SK-N-MC (cell line): ENCODE results near the gene ICAM2.

Experiments
- DNase-seq: peaks from one replicate; pipeline ENCODE4 v3.0.0-alpha.2; 2011; ENCODE audit warnings: low read depth, low spot score
- H3K27ac ChIP-seq: fragments of 200-600 bp; sonication (generic); 2 replicates; pipeline ENCODE4 v1.5.1; 2016; ENCODE audit warnings: mixed run types
- H3K36me3 ChIP-seq: fragments of 200-600 bp; sonication (generic); 2 replicates; pipeline ENCODE4 v1.6.1; 2017; ENCODE audit warnings: antibody characterized with exemption, low read length, mixed read lengths; ENCODE audit not compliant: insufficient read depth
- H3K4me3 ChIP-seq: fragments of 200-600 bp; sonication (generic); 2 replicates; pipeline ENCODE4 v1.5.1; 2016
- H3K9ac ChIP-seq: fragments of 200-600 bp; sonication (generic); 2 replicates; pipeline ENCODE4 v1.8.0; 2017; ENCODE audit warnings: mixed run types, mixed read lengths; ENCODE audit not compliant: insufficient read length
- H3K9me3 ChIP-seq: fragments of 200-600 bp; sonication (generic); 2 replicates; pipeline ENCODE4 v1.6.1; 2017; ENCODE audit warnings: low read depth, mild to moderate bottlenecking, antibody characterized with exemption, low read length, moderate library complexity, mixed read lengths
- EZH2 ChIP-seq: fragments of 200-600 bp; sonication (generic); IDR thresholded peaks from one replicate; pipeline ENCODE4 v1.6.1; 2017; ENCODE audit warnings: antibody characterized with exemption
- FOXP2 ChIP-seq: optimal IDR thresholded peaks from 2 replicates; pipeline ENCODE3; 2011; ENCODE audit warnings: mild to moderate bottlenecking, moderate library complexity; ENCODE audit not compliant: insufficient read depth; ENCODE audit errors: extremely low read length, control extremely low read depth
- POLR2AphosphoS5 ChIP-seq: IDR thresholded peaks from 2 replicates; pipeline ENCODE4 v1.6.1; 2012; ENCODE audit warnings: mild to moderate bottlenecking, low read depth, low read length, borderline replicate concordance

ICAM2 gene

GRCh38 chr17:63972796-63973195 is 47.6 kb downstream of the ICAM2 start, which contains the start of gene SCN4A:
Gene SCN4A (minus strand): TSS chr17:63972918. CDS start chr17:63972841, 77 bp downstream.
- Histone ChIP-seq H3K4me3 (no peak within 1 kb of the TSS), H3K9ac (no peak within 1 kb of the TSS), H3K36me3 (no peaks in the 10 kb centered on the region), H3K9me3 (no peaks in the 10 kb centered on the region), H3K27ac (no peak within 1 kb of the TSS)
- TF ChIP-seq POLR2AphosphoS5 (no peak), FOXP2 (no peak), EZH2 (no peak)
- DNase-seq, result no peak

- Histone ChIP-seq H3K9ac (no peak overlapping the region), H3K36me3 (no peaks in the 10 kb centered on the region), H3K4me3 (no peak overlapping the region), H3K9me3 (no peaks in the 10 kb centered on the region), H3K27ac (no peak overlapping the region)
- TF ChIP-seq FOXP2 (no peak), POLR2AphosphoS5 (no peak), EZH2 (no peak)
- DNase-seq, result no peak
Observed at GRCh38 chr17:63969278-63969677, 51.2 kb downstream of the ICAM2 start.

- no peak for TF ChIP-seq EZH2
- TF ChIP-seq FOXP2, result no peak
- no peak for TF ChIP-seq POLR2AphosphoS5
- no peak overlapping the region for H3K27ac ChIP-seq
- H3K9me3 ChIP-seq, result no peaks in the 10 kb centered on the region
- H3K4me3 ChIP-seq, result no peak overlapping the region
- no peaks in the 10 kb centered on the region for H3K36me3 ChIP-seq
- no peak for DNase-seq
- H3K9ac ChIP-seq, result no peak overlapping the region
Observed at GRCh38 chr17:63967953-63968352, 52.5 kb downstream of the ICAM2 start.

GRCh38 chr17:63966646-63967264 is 53.7 kb downstream of the ICAM2 start:
- no peaks in the 10 kb centered on the region for H3K9me3 ChIP-seq
- DNase-seq, result no peak
- H3K36me3 ChIP-seq, result no peaks in the 10 kb centered on the region
- H3K4me3 ChIP-seq, result no peak overlapping the region
- H3K27ac ChIP-seq, result no peak overlapping the region
- no peak overlapping the region for H3K9ac ChIP-seq
- TF ChIP-seq FOXP2, result no peak
- no peak for TF ChIP-seq POLR2AphosphoS5
- TF ChIP-seq EZH2, result no peak

GRCh38 chr17:63963123-63963522 is 57.3 kb downstream of the ICAM2 start:
- no peak for DNase-seq
- Histone ChIP-seq H3K9ac (no peak overlapping the region), H3K9me3 (no peaks in the 10 kb centered on the region), H3K36me3 (no peaks in the 10 kb centered on the region), H3K4me3 (no peak overlapping the region), H3K27ac (no peak overlapping the region)
- no peak for TF ChIP-seq EZH2
- no peak for TF ChIP-seq FOXP2
- no peak for TF ChIP-seq POLR2AphosphoS5

GRCh38 chr17:63962298-63962744 is 58.1 kb downstream of the ICAM2 start:
- H3K36me3 ChIP-seq, result no peaks in the 10 kb centered on the region
- no peak overlapping the region for H3K4me3 ChIP-seq
- no peak for TF ChIP-seq EZH2
- no peak for TF ChIP-seq FOXP2
- no peak for TF ChIP-seq POLR2AphosphoS5
- no peak overlapping the region for H3K27ac ChIP-seq
- DNase-seq, result no peak
- H3K9me3 ChIP-seq, result no peaks in the 10 kb centered on the region
- no peak overlapping the region for H3K9ac ChIP-seq

GRCh38 chr17:63961355-63962212 is 58.8 kb downstream of the ICAM2 start:
- Histone ChIP-seq H3K27ac (no peak overlapping the region), H3K9ac (no peak overlapping the region)
- TF ChIP-seq FOXP2 (no peak), EZH2 (no peak), POLR2AphosphoS5 (no peak)

GRCh38 chr17:63960430-63960829 is 60.0 kb downstream of the ICAM2 start:
- Histone ChIP-seq H3K9me3 (no peaks in the 10 kb centered on the region), H3K4me3 (no peak overlapping the region), H3K27ac (no peak overlapping the region), H3K9ac (no peak overlapping the region), H3K36me3 (no peaks in the 10 kb centered on the region)
- TF ChIP-seq POLR2AphosphoS5, result no peak
- TF ChIP-seq EZH2, result no peak
- DNase-seq, result no peak

More at GRCh38 chr17:63961355-63962212, 58.8 kb downstream of the ICAM2 start:
- Histone ChIP-seq H3K4me3 (peak overlapping the region; percentile 76), H3K9me3 (no peaks in the 10 kb centered on the region), H3K36me3 (no peaks in the 10 kb centered on the region)
- peak; percentile 62 for DNase-seq

- DNase-seq, result no peak
- Histone ChIP-seq H3K36me3 (no peaks in the 10 kb centered on the region), H3K9me3 (no peaks in the 10 kb centered on the region), H3K4me3 (no peak overlapping the region), H3K9ac (no peak overlapping the region), H3K27ac (no peak overlapping the region)
- TF ChIP-seq FOXP2, result no peak
- TF ChIP-seq POLR2AphosphoS5, result no peak
- TF ChIP-seq EZH2, result no peak
Observed at GRCh38 chr17:63960006-63960405, 60.4 kb downstream of the ICAM2 start.
